Lung (tissue), 12 donors: ENCODE data around the gene NR2F1-AS1. TPM values are rescaled to one million over a fixed set of nuclear protein-coding genes. Genes with fewer than 3 reads are reported as not detected.

Experiments used
- ATAC-seq: fragments of 200-7000 bp; cut with Tn5 transposase; one replicate; pipeline ENCODE4 v1.9.1; 2020; ENCODE audit warnings: moderate number of reproducible peaks; ENCODE audit not compliant: insufficient read depth, low FRiP score
- DNase-seq, 3 donors: peaks; one replicate each; pipeline ENCODE4 v3.0.0-alpha.2; 2013 to 2017
- H3K27ac ChIP-seq, 2 donors: one replicate each; pipeline ENCODE4 v1.5.1; 2013; ENCODE audit warnings: mild to moderate bottlenecking in 2 of 2, moderate library complexity in 2 of 2, control low read depth in 1 of 2, inconsistent platforms in 1 of 2, low read depth in 1 of 2, low read length in 1 of 2
- H3K27me3 ChIP-seq, 3 donors: one replicate each; pipeline ENCODE4 v1.5.1; 2013; ENCODE audit warnings: low read length in 2 of 3; ENCODE audit not compliant: control insufficient read depth in 3 of 3, insufficient read depth in 3 of 3
- H3K36me3 ChIP-seq, 4 donors: one replicate each; pipeline ENCODE4 v1.5.1; 2013; ENCODE audit warnings: low read length in 4 of 4, mild to moderate bottlenecking in 1 of 4, moderate library complexity in 1 of 4; ENCODE audit not compliant: control insufficient read depth in 4 of 4, insufficient read depth in 4 of 4
- H3K4me1 ChIP-seq, 5 donors: one replicate each; pipeline ENCODE4 v1.5.1; 2013; ENCODE audit warnings: low read length in 5 of 5, mild to moderate bottlenecking in 2 of 5, moderate library complexity in 1 of 5; ENCODE audit not compliant: control insufficient read depth in 5 of 5, insufficient read depth in 5 of 5
- H3K4me3 ChIP-seq: one replicate; pipeline ENCODE4 v1.5.1; 2013; ENCODE audit warnings: mild to moderate bottlenecking, control low read depth, moderate library complexity
- H3K9ac ChIP-seq, 2 donors: one replicate each; pipeline ENCODE4 v1.5.1; 2013; ENCODE audit warnings: low read length in 2 of 2, control low read depth in 1 of 2; ENCODE audit not compliant: insufficient read depth in 1 of 2
- H3K9me3 ChIP-seq, 4 donors: one replicate each; pipeline ENCODE4 v1.5.1; 2013; ENCODE audit warnings: low read length in 3 of 4, mild to moderate bottlenecking in 1 of 4, moderate library complexity in 1 of 4; ENCODE audit not compliant: control insufficient read depth in 4 of 4, insufficient read depth in 3 of 4
- CTCF ChIP-seq: IDR thresholded peaks from 2 replicates; pipeline ENCODE4 v1.5.1; 2012; ENCODE audit warnings: mild to moderate bottlenecking; ENCODE audit errors: control extremely low read depth, extremely low read depth
- WGBS, 2 donors: extraction: QIAGEN DNeasy Blood & Tissue Kit; methylation state at CpG; one replicate each; pipeline ENCODE4 v1.1.7; 2013; 5-methylcytosine and 5-hydroxymethylcytosine counted together
- polyA plus RNA-seq, 2 donors: library from polyadenylated mRNA; stranded (reverse); fragments of 200-250 nt; gene quantifications; one replicate each; pipeline ENCODE4 v1.2.1, GENCODE V29; 2013
- total RNA-seq, 2 donors: library from RNA; depleted of rRNA in 1 of 2; stranded (reverse); fragments of >200 nt in 1 of 2; gene quantifications; one replicate each; pipeline ENCODE4 v1.2.1, GENCODE V29; 2014 to 2021
- donor health status: control.
- donor health status: control.
- donor health status: Bipolar disorder and iron deficiency.
- donor health status: healthy.
- donor health status: DM: yes; HTN: yes; CAD: no.

The NR2F1-AS1 gene
- total and polyA plus RNA-seq, 4 donors, result 3.6 to 50.0 (median 10.9) TPM

- Histone ChIP-seq H3K4me3 (no peak overlapping the region), H3K27ac (no peak overlapping the region), H3K27me3 (peaks cover 0 to 50% (median 0%) of the 10 kb centered on the region in 3 donors), H3K9me3 (peaks cover 0 to 9% (median 0%) of the 10 kb centered on the region in 4 donors), H3K36me3 (peaks cover 0 to 13% (median 3%) of the 10 kb centered on the region in 4 donors), H3K4me1 (peaks cover 0 to 66% (median 15%) of the 10 kb centered on the region in 5 donors), H3K9ac (peak overlapping the region in 1 of 2 donors; percentile 66)
- DNase-seq (peak in 2 of 3 donors; percentile 35 to 37), ATAC-seq (no peak)
- no peak for TF ChIP-seq CTCF
- 31 to 61% methylated on average over 13 of the region's 13 CpGs for WGBS, 2 donors
These were observed 11.5 kb downstream of the NR2F1-AS1 start for GRCh38 chr5:93569300-93570160.

GRCh38 chr5:93567424-93567823, 13.6 kb downstream of the NR2F1-AS1 start:
- Histone ChIP-seq H3K27me3 (peaks cover 0 to 31% (median 0%) of the 10 kb centered on the region in 3 donors), H3K9ac (no peak overlapping the region), H3K36me3 (peaks cover 0 to 15% (median 5%) of the 10 kb centered on the region in 4 donors), H3K9me3 (peaks cover 0 to 7% (median 0%) of the 10 kb centered on the region in 4 donors), H3K4me1 (peaks cover 0 to 45% (median 14%) of the 10 kb centered on the region in 5 donors), H3K4me3 (no peak overlapping the region), H3K27ac (no peak overlapping the region)
- 74 to 83% methylated on average over 1 of the region's 1 CpG for WGBS, 2 donors
- no peak for TF ChIP-seq CTCF
- ATAC-seq, result no peak
- peak in 1 of 3 donors; percentile 28 for DNase-seq

GRCh38 chr5:93566091-93566490, 14.9 kb downstream of the NR2F1-AS1 start:
- no peak for ATAC-seq
- DNase-seq, result peak in 2 of 3 donors; percentile 84 to 87
- Histone ChIP-seq H3K4me3 (no peak overlapping the region), H3K9me3 (peaks cover 0 to 5% (median 0%) of the 10 kb centered on the region in 4 donors), H3K27ac (no peak overlapping the region), H3K36me3 (peaks cover 0 to 12% (median 6%) of the 10 kb centered on the region in 4 donors), H3K27me3 (peaks cover 0 to 19% (median 0%) of the 10 kb centered on the region in 3 donors), H3K9ac (peak overlapping the region in 1 of 2 donors; percentile 82), H3K4me1 (peaks cover 0 to 36% (median 9%) of the 10 kb centered on the region in 5 donors)
- no peak for TF ChIP-seq CTCF
